Measurements from ENCODE around the gene KCNK15.
"Not testable (repeated sequence)": the region's sequence is repeated elsewhere in the genome, so short reads cannot be mapped to it uniquely, and the experiment has no call there.

Gene KCNK15

DNA sequence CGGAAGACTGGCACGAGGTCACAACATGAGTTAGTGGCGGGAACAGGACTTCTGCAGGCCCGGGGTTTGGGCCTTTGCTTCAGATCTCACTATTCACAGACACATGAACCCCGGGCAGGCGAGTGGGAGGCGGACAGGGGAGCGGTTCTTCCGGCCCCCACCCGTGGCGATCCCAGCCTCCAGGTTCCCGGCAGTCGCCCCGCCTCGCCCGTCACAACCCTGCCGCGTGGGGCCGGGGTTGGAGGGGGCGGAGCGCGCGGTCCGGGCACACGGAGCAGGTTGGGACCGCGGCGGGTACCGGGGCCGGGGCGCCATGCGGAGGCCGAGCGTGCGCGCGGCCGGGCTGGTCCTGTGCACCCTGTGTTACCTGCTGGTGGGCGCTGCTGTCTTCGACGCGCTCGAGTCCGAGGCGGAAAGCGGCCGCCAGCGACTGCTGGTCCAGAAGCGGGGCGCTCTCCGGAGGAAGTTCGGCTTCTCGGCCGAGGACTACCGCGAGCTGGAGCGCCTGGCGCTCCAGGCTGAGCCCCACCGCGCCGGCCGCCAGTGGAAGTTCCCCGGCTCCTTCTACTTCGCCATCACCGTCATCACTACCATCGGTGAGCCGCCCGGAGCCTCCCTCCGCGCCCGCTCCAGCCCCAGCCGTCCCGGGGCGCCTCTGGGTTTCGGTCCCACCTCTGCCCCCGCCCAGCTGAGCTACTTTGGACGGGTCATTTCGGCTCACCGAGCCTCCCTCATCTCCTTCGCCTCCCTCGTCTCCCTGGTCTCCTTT is at the start of gene KCNK15:
Gene KCNK15, plus strand, starts transcription at position 268 of the 769 bp plus-strand sequence. Its CDS starts 46 bp downstream, at position 314.
- H3K4me3 ChIP-seq (replicated peaks in 1 of 2; ENCODE audit: low read depth in 2 of 2, low read length in 2 of 2): peak within 1 kb of the TSS; percentile 49
- TF ChIP-seq, protein P1, sequence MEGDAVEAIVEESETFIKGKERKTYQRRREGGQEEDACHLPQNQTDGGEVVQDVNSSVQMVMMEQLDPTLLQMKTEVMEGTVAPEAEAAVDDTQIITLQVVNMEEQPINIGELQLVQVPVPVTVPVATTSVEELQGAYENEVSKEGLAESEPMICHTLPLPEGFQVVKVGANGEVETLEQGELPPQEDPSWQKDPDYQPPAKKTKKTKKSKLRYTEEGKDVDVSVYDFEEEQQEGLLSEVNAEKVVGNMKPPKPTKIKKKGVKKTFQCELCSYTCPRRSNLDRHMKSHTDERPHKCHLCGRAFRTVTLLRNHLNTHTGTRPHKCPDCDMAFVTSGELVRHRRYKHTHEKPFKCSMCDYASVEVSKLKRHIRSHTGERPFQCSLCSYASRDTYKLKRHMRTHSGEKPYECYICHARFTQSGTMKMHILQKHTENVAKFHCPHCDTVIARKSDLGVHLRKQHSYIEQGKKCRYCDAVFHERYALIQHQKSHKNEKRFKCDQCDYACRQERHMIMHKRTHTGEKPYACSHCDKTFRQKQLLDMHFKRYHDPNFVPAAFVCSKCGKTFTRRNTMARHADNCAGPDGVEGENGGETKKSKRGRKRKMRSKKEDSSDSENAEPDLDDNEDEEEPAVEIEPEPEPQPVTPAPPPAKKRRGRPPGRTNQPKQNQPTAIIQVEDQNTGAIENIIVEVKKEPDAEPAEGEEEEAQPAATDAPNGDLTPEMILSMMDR (IDR thresholded peaks at IDR 0.05; ENCODE audit: low read depth, low read length): no peak
- peak; percentile 13 to 36 for DNase-seq (ENCODE audit: low read depth in 2 of 2)

GRCh38 chr20:44696315-44696714 is 49.4 kb upstream of the KCNK15 start:
- TF ChIP-seq, protein P1 (IDR thresholded peaks at IDR 0.05; ENCODE audit: low read depth, low read length): peak; percentile 13
- no peak overlapping the region for H3K4me3 ChIP-seq (replicated peaks in 1 of 2; ENCODE audit: low read depth in 2 of 2, low read length in 2 of 2)
- DNase-seq (ENCODE audit: low read depth in 2 of 2): no peak

DNA sequence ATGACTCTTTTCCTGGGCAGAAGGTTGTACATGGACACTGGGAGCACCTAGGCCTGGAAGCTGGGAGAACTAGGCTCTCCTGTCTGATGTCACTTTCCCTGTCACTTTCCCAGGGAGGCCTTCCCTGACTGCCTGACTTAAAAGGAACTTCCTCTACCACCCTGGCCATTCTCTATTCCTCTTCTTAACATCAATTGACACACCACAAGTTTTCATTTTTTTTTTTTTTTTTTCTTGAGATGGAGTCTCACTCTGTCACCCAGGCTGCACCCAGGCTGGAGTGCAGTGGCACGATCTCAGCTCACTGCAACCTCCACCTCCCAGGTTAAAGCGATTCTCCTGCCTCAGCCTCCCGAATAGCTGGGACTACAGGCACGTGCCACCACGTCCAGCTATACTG is 48.6 kb upstream of the KCNK15 start:
- H3K4me3 ChIP-seq (replicated peaks in 1 of 2; ENCODE audit: low read depth in 2 of 2, low read length in 2 of 2); DNase-seq (ENCODE audit: low read depth in 2 of 2): not testable (repeated sequence)

- TF ChIP-seq, protein P1 (IDR thresholded peaks at IDR 0.05; ENCODE audit: low read depth, low read length): no peak
- no peak for DNase-seq (ENCODE audit: low read depth in 2 of 2)
- H3K4me3 ChIP-seq (replicated peaks in 1 of 2; ENCODE audit: low read depth in 2 of 2, low read length in 2 of 2): no peak overlapping the region
Observed at GRCh38 chr20:44698351-44698750, 47.3 kb upstream of the KCNK15 start.

DNA sequence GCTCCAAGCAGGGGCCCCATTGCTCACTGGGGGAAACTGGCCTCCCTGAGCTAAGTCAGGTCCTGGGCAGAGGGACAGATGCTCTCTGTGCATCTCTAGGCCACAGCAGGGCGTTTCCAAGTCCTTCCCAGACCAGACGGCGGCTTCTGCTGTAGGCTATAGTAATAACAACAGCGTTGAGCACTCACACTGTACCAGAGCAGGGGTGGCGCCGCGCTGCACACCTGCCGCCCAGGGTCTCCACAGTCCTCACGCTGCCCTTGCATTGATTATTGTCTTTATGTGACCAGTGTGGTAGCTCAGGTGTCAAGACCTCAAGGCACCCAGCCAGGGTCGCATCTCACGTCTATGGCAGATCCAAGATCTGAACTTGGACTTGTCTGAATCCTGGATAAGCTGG is 45.4 kb upstream of the KCNK15 start:
- TF ChIP-seq, protein P1 (IDR thresholded peaks at IDR 0.05; ENCODE audit: low read depth, low read length): no peak
- no peak overlapping the region for H3K4me3 ChIP-seq (replicated peaks in 1 of 2; ENCODE audit: low read depth in 2 of 2, low read length in 2 of 2)
- no peak for DNase-seq (ENCODE audit: low read depth in 2 of 2)

DNA sequence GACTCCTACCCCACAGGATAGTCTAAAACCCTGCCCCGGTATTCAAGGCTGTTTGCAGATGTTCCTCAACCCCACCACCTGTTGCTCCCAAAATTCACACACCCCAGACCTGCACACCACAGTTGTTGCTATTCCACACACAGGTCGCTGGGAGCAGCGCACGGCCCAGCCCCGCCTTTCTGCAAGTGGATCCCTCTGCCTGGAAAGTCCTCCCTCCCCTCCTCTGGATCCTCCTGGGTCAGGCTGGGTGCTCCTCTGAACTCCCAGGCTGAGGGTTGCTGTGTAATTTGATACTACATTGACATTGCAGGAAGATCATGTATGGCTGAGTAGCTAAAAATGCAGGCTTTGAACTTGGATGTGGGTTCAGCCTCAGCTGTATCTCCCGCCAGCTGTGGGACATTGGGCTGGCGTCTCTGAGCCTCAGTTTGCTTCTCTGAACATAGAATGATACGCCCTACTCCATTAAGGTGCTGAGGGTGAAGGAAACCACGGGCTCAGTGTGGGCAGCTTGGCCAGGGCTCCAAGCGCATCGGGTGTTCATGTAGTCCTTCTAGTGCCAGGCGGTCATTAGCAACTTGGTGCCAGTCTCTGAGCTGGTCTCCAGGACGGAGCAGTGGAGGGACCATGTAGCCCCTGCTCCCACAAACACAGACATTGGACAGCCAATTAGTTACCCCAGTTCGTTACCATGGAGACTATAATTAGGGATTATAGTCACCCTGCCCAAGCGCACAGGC is 44.4 kb upstream of the KCNK15 start:
- H3K4me3 ChIP-seq (replicated peaks in 1 of 2; ENCODE audit: low read depth in 2 of 2, low read length in 2 of 2): no peak overlapping the region
- DNase-seq (ENCODE audit: low read depth in 2 of 2): peak in 1 of 2 donors; percentile 64
- TF ChIP-seq, protein P1 (IDR thresholded peaks at IDR 0.05; ENCODE audit: low read depth, low read length): no peak

GRCh38 chr20:44701858-44702256 is 43.8 kb upstream of the KCNK15 start:
- H3K4me3 ChIP-seq (replicated peaks in 1 of 2; ENCODE audit: low read depth in 2 of 2, low read length in 2 of 2): no peak overlapping the region
- TF ChIP-seq, protein P1 (IDR thresholded peaks at IDR 0.05; ENCODE audit: low read depth, low read length): no peak
- no peak for DNase-seq (ENCODE audit: low read depth in 2 of 2)

All from cardiac fibroblast (primary cell).